Neural cell (in vitro differentiated cells): Measurements from ENCODE around the gene KATNAL1.

Experiments
- CTCF ChIP-seq: fragments of 450-650 bp; IDR thresholded peaks from 2 replicates; pipeline ENCODE4 v1.5.1; 2014; ENCODE audit warnings: antibody characterized with exemption, mild to moderate bottlenecking, moderate library complexity; ENCODE audit not compliant: poor library complexity, severe bottlenecking
- EP300 ChIP-seq: fragments of 450-650 bp; conservative IDR thresholded peaks from 2 replicates; pipeline ENCODE4 v1.6.1; 2014; ENCODE audit warnings: antibody characterized with exemption, mild to moderate bottlenecking, moderate library complexity; ENCODE audit not compliant: poor library complexity, severe bottlenecking
- EZH2 ChIP-seq: fragments of 200-600, 300-800 bp; shearing (Covaris generic), sonication (generic); IDR thresholded peaks from 2 replicates; pipeline ENCODE4 v1.6.1; 2014; ENCODE audit warnings: antibody characterized with exemption, low read length, borderline replicate concordance, mild to moderate bottlenecking; ENCODE audit not compliant: insufficient read depth, poor library complexity, severe bottlenecking
- MXI1 ChIP-seq: fragments of 450-650 bp; conservative IDR thresholded peaks from 2 replicates; pipeline ENCODE4 v1.6.1; 2014; ENCODE audit warnings: antibody characterized with exemption, mild to moderate bottlenecking; ENCODE audit not compliant: poor library complexity, severe bottlenecking
- POLR2AphosphoS5 ChIP-seq: IDR thresholded peaks from 2 replicates; pipeline ENCODE4 v1.6.1; 2012
- RAD21 ChIP-seq: fragments of 450-650 bp; conservative IDR thresholded peaks from 2 replicates; pipeline ENCODE4 v1.6.1; 2014; ENCODE audit warnings: antibody characterized with exemption, mild to moderate bottlenecking, moderate library complexity
- SMC3 ChIP-seq: fragments of 450-650 bp; conservative IDR thresholded peaks from 2 replicates; pipeline ENCODE4 v1.6.1; 2014; ENCODE audit warnings: antibody characterized with exemption, mild to moderate bottlenecking, moderate library complexity; ENCODE audit not compliant: poor library complexity
- TAF1 ChIP-seq: IDR thresholded peaks from 2 replicates; pipeline ENCODE4 v1.6.1; 2012; ENCODE audit warnings: low read depth

DNA sequence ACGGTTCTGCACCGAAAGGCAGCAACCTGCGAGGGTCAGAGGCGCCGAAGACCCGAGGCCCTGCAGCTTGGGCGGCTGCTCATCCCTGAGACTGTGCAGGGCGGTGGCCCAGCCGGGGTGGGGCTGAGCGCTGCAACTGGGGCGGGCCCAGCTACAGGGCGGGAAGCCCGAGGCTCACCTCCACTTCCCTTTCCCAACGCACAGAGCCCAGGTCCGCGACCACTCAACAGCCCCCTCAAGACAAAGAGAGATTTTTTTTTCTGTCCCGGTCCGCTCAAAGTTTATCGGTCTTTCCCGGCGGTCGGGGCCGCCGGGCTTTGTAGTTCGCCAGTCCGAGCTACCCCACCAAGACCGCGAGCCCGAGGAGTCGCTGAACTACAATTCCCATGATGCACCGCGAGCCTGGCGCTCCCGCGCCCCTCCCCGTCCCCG lies 573 bp downstream of the KATNAL1 start:
- no peak for TF ChIP-seq POLR2AphosphoS5
- TF ChIP-seq CTCF: no peak
- no peak for TF ChIP-seq EZH2
- no peak for TF ChIP-seq EP300
- TF ChIP-seq TAF1: no peak
- no peak for TF ChIP-seq RAD21
- no peak for TF ChIP-seq SMC3
- no peak for TF ChIP-seq MXI1
